ENCODE measurements around the gene PARP11. TPM values are rescaled to one million over a fixed set of nuclear protein-coding genes. Genes with fewer than 3 reads are reported as not detected.

Gene PARP11
- total RNA-seq, 1 experiment from 2014 or later = 5.2 TPM

DNA sequence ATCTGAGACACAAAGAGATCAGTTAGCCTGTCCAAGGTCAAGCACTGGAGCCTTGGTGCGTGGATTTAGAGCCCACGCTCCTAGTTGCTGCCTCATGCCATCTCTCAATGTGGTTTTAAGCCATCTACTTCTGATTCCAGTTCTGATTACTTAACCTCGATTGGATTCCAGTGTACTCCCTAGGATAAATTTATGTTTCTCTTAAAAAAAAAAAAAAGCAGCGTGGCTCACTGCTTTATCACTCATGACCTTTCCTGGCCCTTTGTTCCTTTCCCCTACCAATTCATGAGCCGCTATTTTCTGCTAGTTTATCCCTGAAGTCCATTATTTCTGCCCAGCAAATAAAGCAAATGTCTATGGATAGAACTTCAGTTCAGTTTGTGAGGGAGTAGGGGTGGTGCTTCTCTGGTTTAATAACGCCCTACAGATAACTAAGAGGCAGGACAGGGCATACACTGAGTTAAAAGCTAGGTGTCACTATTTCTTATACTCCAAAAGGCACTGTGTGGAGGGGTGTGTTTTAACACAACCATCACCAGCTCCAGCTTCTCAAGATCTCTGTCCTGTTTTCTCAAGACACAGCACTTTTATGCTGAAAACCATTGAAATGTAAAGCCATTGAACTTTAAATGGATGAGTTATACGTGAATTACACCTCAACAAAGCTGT lies 9.8 kb upstream of the PARP11 start:
- no peaks in the 10 kb centered on the region for H3K4me1 Mint-ChIP-seq (ENCODE audit: low read depth, unreplicated experiment)
- H3K9me3 Mint-ChIP-seq (ENCODE audit: low read depth, unreplicated experiment) = no peaks in the 10 kb centered on the region
- TF ChIP-seq CTCF (IDR thresholded peaks at IDR 0.05; ENCODE audit: unreplicated experiment) = no peak
- intact Hi-C loops (cut with micrococcal nuclease; ENCODE audit: unreplicated experiment) = no loop called here
- no peak overlapping the region for H3K4me3 Mint-ChIP-seq (ENCODE audit: low read depth, unreplicated experiment)
- H3K27ac Mint-ChIP-seq (ENCODE audit: unreplicated experiment) = no peak overlapping the region
- BruUV-seq (replicated peaks) = no TSS peak
- no peak for DNase-seq
- no peaks in the 10 kb centered on the region for H3K36me3 Mint-ChIP-seq (ENCODE audit: insufficient read depth, unreplicated experiment)
- peaks cover 23% of the 10 kb centered on the region for H3K27me3 Mint-ChIP-seq (ENCODE audit: unreplicated experiment)
- CTCF ChIA-PET = interaction anchor here (0.5 to 5.9 kb wide), 7 partner anchors 19 to 1200 kb away, joined by 3 to 40 read pairs (median 3); no protein-coding TSS in a partner anchor

DNA sequence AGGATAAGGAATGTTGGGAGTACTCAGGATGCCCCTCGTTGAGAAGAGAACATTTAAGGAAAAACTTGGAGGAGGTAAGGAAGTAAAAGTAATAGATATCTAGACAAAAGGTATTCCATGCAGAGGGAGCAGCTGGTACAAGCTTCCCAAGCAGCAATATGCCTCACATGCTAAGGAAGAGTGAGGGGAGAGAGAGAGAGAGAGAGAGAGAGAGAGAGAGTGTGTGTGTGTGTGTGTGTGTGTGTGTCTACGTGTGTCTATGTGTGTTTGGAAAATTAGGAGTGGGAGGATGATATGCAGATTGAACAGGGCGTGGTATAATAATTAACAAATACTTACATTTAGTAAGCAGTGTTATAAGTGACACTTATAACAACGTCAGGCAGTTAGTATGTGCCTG lies 9.2 kb upstream of the PARP11 start:
- Mint-ChIP-seq H3K4me1 (ENCODE audit: low read depth, unreplicated experiment) (no peaks in the 10 kb centered on the region), H3K9me3 (ENCODE audit: low read depth, unreplicated experiment) (no peaks in the 10 kb centered on the region), H3K36me3 (ENCODE audit: insufficient read depth, unreplicated experiment) (no peaks in the 10 kb centered on the region), H3K27me3 (ENCODE audit: unreplicated experiment) (peaks cover 22% of the 10 kb centered on the region), H3K27ac (ENCODE audit: unreplicated experiment) (no peak overlapping the region), H3K4me3 (ENCODE audit: low read depth, unreplicated experiment) (no peak overlapping the region)
- TF ChIP-seq CTCF (IDR thresholded peaks at IDR 0.05; ENCODE audit: unreplicated experiment) = no peak
- CTCF ChIA-PET = interaction anchor here (0.6 to 0.7 kb wide), 2 partner anchors 66 to 118 kb away, joined by 3 to 7 read pairs; no protein-coding TSS in a partner anchor
- no peak for DNase-seq
- intact Hi-C loops (cut with micrococcal nuclease; ENCODE audit: unreplicated experiment) = no loop called here
- no TSS peak for BruUV-seq (replicated peaks)

- no peak overlapping the region for H3K27ac Mint-ChIP-seq (ENCODE audit: unreplicated experiment)
Measured at GRCh38 chr12:3881281-3881950, 8.2 kb upstream of the PARP11 start.

DNA sequence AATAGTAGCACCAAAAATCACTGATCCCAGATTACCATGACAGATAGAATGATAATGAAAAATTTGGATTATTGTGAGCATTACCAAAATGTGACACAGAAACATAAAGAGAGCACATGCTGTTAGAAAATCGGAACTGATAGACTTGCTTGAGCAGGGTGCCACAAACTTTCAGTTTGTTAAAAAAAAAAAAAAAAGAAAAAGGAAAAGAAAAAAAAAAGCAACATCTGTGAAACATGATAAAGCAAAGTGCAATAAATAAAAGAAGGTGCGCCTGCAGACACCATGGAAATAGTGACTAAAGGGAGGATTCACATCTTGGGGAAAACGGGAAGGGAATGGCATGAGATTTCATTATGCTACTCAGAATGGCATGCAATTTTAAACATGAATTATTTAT lies 6.6 kb upstream of the PARP11 start:
- TF ChIP-seq CTCF (IDR thresholded peaks at IDR 0.05; ENCODE audit: unreplicated experiment) = no peak
- Mint-ChIP-seq H3K36me3 (ENCODE audit: insufficient read depth, unreplicated experiment) (no peaks in the 10 kb centered on the region), H3K9me3 (ENCODE audit: low read depth, unreplicated experiment) (no peaks in the 10 kb centered on the region), H3K27me3 (ENCODE audit: unreplicated experiment) (peaks cover 6% of the 10 kb centered on the region), H3K4me1 (ENCODE audit: low read depth, unreplicated experiment) (no peaks in the 10 kb centered on the region), H3K27ac (ENCODE audit: unreplicated experiment) (no peak overlapping the region), H3K4me3 (ENCODE audit: low read depth, unreplicated experiment) (no peak overlapping the region)
- no TSS peak for BruUV-seq (replicated peaks)
- no peak for DNase-seq
- intact Hi-C loops (cut with micrococcal nuclease; ENCODE audit: unreplicated experiment) = no loop called here
- CTCF ChIA-PET = no interaction called here

More at GRCh38 chr12:3881281-3881950, 8.2 kb upstream of the PARP11 start:
- H3K9me3 Mint-ChIP-seq (ENCODE audit: low read depth, unreplicated experiment) = no peaks in the 10 kb centered on the region
- H3K27me3 Mint-ChIP-seq (ENCODE audit: unreplicated experiment) = peaks cover 12% of the 10 kb centered on the region
- no peaks in the 10 kb centered on the region for H3K4me1 Mint-ChIP-seq (ENCODE audit: low read depth, unreplicated experiment)
- no peak overlapping the region for H3K4me3 Mint-ChIP-seq (ENCODE audit: low read depth, unreplicated experiment)
- intact Hi-C loops (cut with micrococcal nuclease; ENCODE audit: unreplicated experiment) = no loop called here
- no peak for DNase-seq
- no TSS peak for BruUV-seq (replicated peaks)
- TF ChIP-seq CTCF (IDR thresholded peaks at IDR 0.05; ENCODE audit: unreplicated experiment) = no peak
- no peaks in the 10 kb centered on the region for H3K36me3 Mint-ChIP-seq (ENCODE audit: insufficient read depth, unreplicated experiment)
- CTCF ChIA-PET = no interaction called here

All from Calu3 (cell line).